Mesodermal cell (in vitro differentiated cells): ENCODE data around the gene OR14J1. TPM values are rescaled to one million over a fixed set of nuclear protein-coding genes. Genes with fewer than 3 reads are reported as not detected.
"Not testable (repeated sequence)": the region's sequence is repeated elsewhere in the genome, so short reads cannot be mapped to it uniquely, and the experiment has no call there.

Experiments
- H3K27ac ChIP-seq: 2 replicates; pipeline ENCODE4 v1.7.0; 2013; ENCODE audit warnings: mild to moderate bottlenecking, low read depth, low read length, moderate library complexity; ENCODE audit not compliant: severe bottlenecking
- H3K36me3 ChIP-seq: 2 replicates; pipeline ENCODE4 v1.7.1; 2013; ENCODE audit warnings: mild to moderate bottlenecking, low read length, moderate library complexity; ENCODE audit not compliant: control insufficient read depth, insufficient read depth
- H3K4me1 ChIP-seq: one replicate; pipeline ENCODE4 v1.7.1; 2013; ENCODE audit warnings: mild to moderate bottlenecking, low read length; ENCODE audit not compliant: insufficient read depth, control insufficient read depth, poor library complexity, severe bottlenecking
- H3K4me3 ChIP-seq: 2 replicates; pipeline ENCODE4 v1.7.0; 2013; ENCODE audit warnings: low read length, control low read depth, mild to moderate bottlenecking; ENCODE audit not compliant: insufficient read depth, poor library complexity, severe bottlenecking; ENCODE audit errors: extremely low read depth
- H3K9me3 ChIP-seq: 2 replicates; pipeline ENCODE4 v1.7.1; 2013; ENCODE audit warnings: mild to moderate bottlenecking, low read length, moderate library complexity; ENCODE audit not compliant: control insufficient read depth
- WGBS, 2 experiments: methylation state at CpG; one replicate each; pipeline ENCODE4 v1.1.5; 2013; ENCODE audit warnings: missing lambda C conversion rate in 2 of 2; ENCODE audit not compliant: insufficient coverage in 2 of 2; 5-methylcytosine and 5-hydroxymethylcytosine counted together
- polyA plus RNA-seq, 2 experiments: library from polyadenylated mRNA; stranded (reverse); fragments of 50-300 nt; gene quantifications; one replicate each; pipeline ENCODE4 v1.2.3, GENCODE V29; 2013

The OR14J1 gene, protein sequence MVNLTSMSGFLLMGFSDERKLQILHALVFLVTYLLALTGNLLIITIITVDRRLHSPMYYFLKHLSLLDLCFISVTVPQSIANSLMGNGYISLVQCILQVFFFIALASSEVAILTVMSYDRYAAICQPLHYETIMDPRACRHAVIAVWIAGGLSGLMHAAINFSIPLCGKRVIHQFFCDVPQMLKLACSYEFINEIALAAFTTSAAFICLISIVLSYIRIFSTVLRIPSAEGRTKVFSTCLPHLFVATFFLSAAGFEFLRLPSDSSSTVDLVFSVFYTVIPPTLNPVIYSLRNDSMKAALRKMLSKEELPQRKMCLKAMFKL
- polyA plus RNA-seq (2013, experiment 1 of 2) = not detected
- polyA plus RNA-seq (2013, experiment 2 of 2) = not detected

GRCh38 chr6:29301316-29301715 lies at the start of gene OR14J1:
Gene OR14J1, plus strand, starts transcription at chr6:29301701. Its CDS starts 4,989 bp downstream, at chr6:29306690.
- Histone ChIP-seq H3K36me3 (no peaks in the 10 kb centered on the region), H3K9me3 (no peaks in the 10 kb centered on the region), H3K27ac (no peak within 1 kb of the TSS), H3K4me3 (no peak within 1 kb of the TSS), H3K4me1 (no peaks in the 10 kb centered on the region)
- WGBS, 2 experiments = 79 to 94% methylated on average over 2 of the region's 3 CpGs

DNA sequence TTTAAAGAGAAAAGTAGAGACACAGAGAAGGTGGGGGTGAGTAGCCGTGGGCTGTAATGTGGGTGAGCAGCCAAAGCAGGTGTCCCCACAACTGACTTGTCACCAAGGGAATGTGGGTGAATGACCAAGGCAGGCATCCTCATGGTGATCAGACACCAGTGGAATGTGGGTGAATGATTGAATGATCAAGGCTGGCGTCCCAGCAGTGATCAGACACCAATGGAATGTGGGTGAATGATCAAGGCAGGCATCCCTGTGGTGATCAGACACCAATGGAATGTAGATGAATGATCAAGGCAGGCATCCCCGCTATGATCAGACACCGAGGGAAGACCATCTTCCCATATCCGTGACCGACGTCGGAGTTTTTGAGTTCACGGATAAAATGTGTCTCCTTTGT lies 49.8 kb upstream of the OR14J1 start:
- no peaks in the 10 kb centered on the region for H3K4me1 ChIP-seq
- H3K4me3 ChIP-seq = no peak overlapping the region
- WGBS, 2 experiments = 90 to 92% methylated on average over 8 to 9 of the region's 9 CpGs
- no peaks in the 10 kb centered on the region for H3K9me3 ChIP-seq
- H3K36me3 ChIP-seq = no peaks in the 10 kb centered on the region
- H3K27ac ChIP-seq = no peak overlapping the region

- Histone ChIP-seq H3K9me3 (no peaks in the 10 kb centered on the region), H3K4me1 (no peaks in the 10 kb centered on the region), H3K36me3 (no peaks in the 10 kb centered on the region), H3K27ac (no peak overlapping the region), H3K4me3 (no peak overlapping the region)
- WGBS, 2 experiments = 79% methylated on average over 2 of the region's 2 CpGs; no CpG with 5 or more reads in 1 of the 2 experiments
Observed at GRCh38 chr6:29255530-29255929, 46.0 kb upstream of the OR14J1 start.

DNA sequence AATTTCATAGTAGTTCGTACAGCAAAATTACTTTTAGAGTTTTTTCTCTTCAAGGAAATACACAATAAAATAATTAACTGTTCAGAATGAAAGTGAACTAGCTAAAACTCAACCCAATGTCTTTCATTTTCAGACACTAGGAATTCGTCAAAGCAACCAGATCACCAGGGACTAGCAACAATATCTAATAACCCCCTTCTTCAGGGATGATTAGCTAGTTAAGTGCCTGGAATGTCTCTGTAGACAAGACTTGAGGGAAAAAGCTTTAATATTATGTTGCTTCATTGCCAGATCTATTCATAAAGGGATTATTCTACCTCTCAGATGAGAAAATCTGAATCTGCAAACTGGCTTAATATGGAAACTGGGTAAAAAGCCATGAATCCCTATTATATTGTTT lies 41.8 kb upstream of the OR14J1 start:
- no peaks in the 10 kb centered on the region for H3K36me3 ChIP-seq
- H3K27ac ChIP-seq = no peak overlapping the region
- H3K9me3 ChIP-seq = no peaks in the 10 kb centered on the region
- no peak overlapping the region for H3K4me3 ChIP-seq
- H3K4me1 ChIP-seq = no peaks in the 10 kb centered on the region
- no CpG with 5 or more reads among the region's 2 CpGs for WGBS, 2 experiments

- no peaks in the 10 kb centered on the region for H3K4me1 ChIP-seq
- no peak overlapping the region for H3K27ac ChIP-seq
- 60 to 83% methylated on average over 3 of the region's 3 CpGs for WGBS, 2 experiments
- no peak overlapping the region for H3K4me3 ChIP-seq
- H3K9me3 ChIP-seq = no peaks in the 10 kb centered on the region
- H3K36me3 ChIP-seq = no peaks in the 10 kb centered on the region
Observed at GRCh38 chr6:29263001-29263400, 38.5 kb upstream of the OR14J1 start.

- no peaks in the 10 kb centered on the region for H3K9me3 ChIP-seq
- no peaks in the 10 kb centered on the region for H3K36me3 ChIP-seq
- no peaks in the 10 kb centered on the region for H3K4me1 ChIP-seq
- H3K27ac ChIP-seq = no peak overlapping the region
- no peak overlapping the region for H3K4me3 ChIP-seq
- WGBS, 2 experiments = 93 to 100% methylated on average over 1 of the region's 1 CpG
Observed at GRCh38 chr6:29294499-29294914, 7.0 kb upstream of the OR14J1 start.

DNA sequence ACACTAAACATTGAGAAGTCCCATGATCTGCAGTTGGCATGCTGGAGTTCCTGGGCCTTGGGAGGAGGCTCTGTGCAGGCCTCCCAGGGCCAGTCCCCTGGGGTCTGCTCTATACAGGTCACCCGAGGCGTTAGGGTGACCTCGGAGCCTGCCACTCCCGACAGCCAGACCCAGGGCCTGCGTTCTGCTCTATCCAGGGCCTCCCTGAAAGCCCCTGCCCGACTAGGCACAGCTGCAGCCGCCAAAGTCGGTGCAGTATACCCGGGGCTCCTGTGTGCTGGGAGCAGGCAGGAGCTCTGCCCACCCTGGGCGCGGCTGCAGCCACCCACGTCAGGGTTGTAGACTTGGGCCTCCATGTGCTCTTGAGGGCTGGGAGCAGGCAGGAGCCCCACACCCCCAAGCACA lies 6.3 kb upstream of the OR14J1 start:
- no peaks in the 10 kb centered on the region for H3K4me1 ChIP-seq
- WGBS, 2 experiments = 91 to 95% methylated on average over 12 of the region's 12 CpGs
- no peak overlapping the region for H3K27ac ChIP-seq
- H3K36me3 ChIP-seq = no peaks in the 10 kb centered on the region
- no peak overlapping the region for H3K4me3 ChIP-seq
- no peaks in the 10 kb centered on the region for H3K9me3 ChIP-seq

DNA sequence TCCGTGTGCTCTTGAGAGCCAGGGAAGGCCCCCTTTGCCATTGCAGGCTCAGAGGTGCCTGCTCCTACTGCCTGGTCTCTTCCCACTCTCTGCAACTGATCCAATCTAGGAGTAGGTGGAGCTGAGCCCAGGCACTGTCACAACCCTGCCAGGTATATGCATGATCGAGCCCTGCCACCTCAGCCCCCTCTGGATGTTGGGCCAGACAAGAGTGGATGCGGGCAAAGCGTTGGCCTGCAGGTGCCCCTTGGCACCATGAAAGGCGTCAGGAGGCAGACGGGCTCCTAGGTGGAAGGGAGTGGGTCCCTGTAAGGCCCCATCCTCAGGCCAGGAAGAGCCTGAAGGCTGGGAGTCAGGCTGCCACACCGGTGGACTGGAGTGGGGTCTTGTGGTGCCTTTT lies 5.9 kb upstream of the OR14J1 start:
- H3K4me3 ChIP-seq = no peak overlapping the region
- no peaks in the 10 kb centered on the region for H3K9me3 ChIP-seq
- H3K36me3 ChIP-seq = no peaks in the 10 kb centered on the region
- 91 to 95% methylated on average over 6 of the region's 7 CpGs for WGBS, 2 experiments
- H3K4me1 ChIP-seq = no peaks in the 10 kb centered on the region
- no peak overlapping the region for H3K27ac ChIP-seq

DNA sequence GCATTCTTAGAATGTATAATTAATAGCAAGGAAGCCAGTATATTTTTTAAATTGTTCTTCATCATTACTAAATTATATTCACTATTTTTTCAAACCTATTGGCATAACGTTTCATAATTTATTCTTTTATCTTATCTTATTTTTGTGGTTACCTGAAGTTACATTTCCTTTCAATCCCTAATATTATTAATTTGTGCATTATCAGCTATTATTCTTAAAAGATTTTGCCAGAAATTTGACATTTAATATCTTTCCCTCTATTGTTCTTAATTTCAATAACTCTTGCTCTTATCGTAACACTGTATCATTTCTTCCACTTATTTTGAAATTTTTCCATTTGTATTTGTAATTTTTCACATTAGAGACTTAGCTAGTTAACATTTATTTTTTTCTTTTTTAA lies 18.4 kb downstream of the OR14J1 start:
- Histone ChIP-seq H3K4me3 (no peak overlapping the region), H3K4me1 (no peaks in the 10 kb centered on the region), H3K36me3 (no peaks in the 10 kb centered on the region), H3K27ac (no peak overlapping the region), H3K9me3 (no peaks in the 10 kb centered on the region)
- WGBS, 2 experiments = no CpG with 5 or more reads among the region's 2 CpGs

DNA sequence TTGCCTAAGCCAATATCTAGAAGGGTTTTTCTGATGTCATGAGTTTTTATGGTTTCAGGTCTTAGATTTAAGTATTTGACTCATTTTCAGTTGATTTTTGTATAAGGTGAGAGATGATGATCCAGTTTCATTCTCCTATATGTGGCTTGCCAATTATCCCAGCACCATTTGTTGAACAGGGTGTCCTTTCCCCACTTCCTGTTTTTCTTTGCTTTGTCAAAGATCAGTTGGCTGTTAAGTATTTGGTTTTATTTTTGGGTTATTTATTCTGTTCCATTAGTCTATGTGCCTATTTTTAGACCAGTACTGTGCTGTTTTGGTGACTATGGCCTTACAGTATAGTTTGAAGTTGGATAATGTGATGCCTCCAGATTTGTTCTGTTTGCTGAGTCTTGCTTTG lies 21.8 kb downstream of the OR14J1 start:
- H3K4me1 ChIP-seq, H3K36me3 ChIP-seq, H3K9me3 ChIP-seq, H3K4me3 ChIP-seq, H3K27ac ChIP-seq: not testable (repeated sequence)

GRCh38 chr6:29325777-29326176 lies 24.3 kb downstream of the OR14J1 start:
- WGBS, 2 experiments = no CpG with 5 or more reads among the region's 4 CpGs
- Histone ChIP-seq H3K9me3 (no peaks in the 10 kb centered on the region), H3K27ac (no peak overlapping the region), H3K4me1 (no peaks in the 10 kb centered on the region), H3K36me3 (no peaks in the 10 kb centered on the region), H3K4me3 (no peak overlapping the region)
